ENCODE measurements around the gene MAML3.

MAML3 gene

DNA sequence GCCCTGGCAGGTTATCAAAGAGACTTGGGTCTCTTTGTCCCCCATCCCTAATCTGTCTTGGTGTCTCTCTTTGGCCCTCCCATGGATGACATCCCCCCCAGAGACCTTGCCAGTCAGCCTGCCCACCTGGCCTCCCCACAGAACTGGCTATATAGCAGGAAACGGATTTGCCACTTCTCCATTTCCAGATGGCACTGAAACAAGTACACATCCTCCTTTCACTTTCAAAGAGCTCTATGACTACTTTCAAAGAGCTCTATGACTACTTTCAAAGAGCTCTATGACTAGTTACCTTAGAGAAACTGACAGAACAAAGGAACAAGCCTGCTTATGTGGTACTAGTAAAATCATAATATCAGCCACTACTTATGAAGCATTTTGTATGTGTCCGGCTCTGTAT, 175.3 kb downstream of the MAML3 start:
- no peak for TF ChIP-seq TEAD4 (IDR thresholded peaks at IDR 0.05)
- TF ChIP-seq EGR1 (IDR thresholded peaks at IDR 0.05), result no peak
- no peak for TF ChIP-seq CREB1 (IDR thresholded peaks at IDR 0.05; ENCODE audit: low read depth)
- no peak for TF ChIP-seq RAD21 (IDR thresholded peaks at IDR 0.05; ENCODE audit: low read depth)
- TF ChIP-seq, protein P1, sequence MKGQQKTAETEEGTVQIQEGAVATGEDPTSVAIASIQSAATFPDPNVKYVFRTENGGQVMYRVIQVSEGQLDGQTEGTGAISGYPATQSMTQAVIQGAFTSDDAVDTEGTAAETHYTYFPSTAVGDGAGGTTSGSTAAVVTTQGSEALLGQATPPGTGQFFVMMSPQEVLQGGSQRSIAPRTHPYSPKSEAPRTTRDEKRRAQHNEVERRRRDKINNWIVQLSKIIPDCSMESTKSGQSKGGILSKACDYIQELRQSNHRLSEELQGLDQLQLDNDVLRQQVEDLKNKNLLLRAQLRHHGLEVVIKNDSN (IDR thresholded peaks at IDR 0.05), result no peak
- no peak for TF ChIP-seq YY1 (IDR thresholded peaks at IDR 0.05; ENCODE audit: low read depth)
- TF ChIP-seq, protein P2, sequence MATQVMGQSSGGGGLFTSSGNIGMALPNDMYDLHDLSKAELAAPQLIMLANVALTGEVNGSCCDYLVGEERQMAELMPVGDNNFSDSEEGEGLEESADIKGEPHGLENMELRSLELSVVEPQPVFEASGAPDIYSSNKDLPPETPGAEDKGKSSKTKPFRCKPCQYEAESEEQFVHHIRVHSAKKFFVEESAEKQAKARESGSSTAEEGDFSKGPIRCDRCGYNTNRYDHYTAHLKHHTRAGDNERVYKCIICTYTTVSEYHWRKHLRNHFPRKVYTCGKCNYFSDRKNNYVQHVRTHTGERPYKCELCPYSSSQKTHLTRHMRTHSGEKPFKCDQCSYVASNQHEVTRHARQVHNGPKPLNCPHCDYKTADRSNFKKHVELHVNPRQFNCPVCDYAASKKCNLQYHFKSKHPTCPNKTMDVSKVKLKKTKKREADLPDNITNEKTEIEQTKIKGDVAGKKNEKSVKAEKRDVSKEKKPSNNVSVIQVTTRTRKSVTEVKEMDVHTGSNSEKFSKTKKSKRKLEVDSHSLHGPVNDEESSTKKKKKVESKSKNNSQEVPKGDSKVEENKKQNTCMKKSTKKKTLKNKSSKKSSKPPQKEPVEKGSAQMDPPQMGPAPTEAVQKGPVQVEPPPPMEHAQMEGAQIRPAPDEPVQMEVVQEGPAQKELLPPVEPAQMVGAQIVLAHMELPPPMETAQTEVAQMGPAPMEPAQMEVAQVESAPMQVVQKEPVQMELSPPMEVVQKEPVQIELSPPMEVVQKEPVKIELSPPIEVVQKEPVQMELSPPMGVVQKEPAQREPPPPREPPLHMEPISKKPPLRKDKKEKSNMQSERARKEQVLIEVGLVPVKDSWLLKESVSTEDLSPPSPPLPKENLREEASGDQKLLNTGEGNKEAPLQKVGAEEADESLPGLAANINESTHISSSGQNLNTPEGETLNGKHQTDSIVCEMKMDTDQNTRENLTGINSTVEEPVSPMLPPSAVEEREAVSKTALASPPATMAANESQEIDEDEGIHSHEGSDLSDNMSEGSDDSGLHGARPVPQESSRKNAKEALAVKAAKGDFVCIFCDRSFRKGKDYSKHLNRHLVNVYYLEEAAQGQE (IDR thresholded peaks at IDR 0.05; ENCODE audit: low read depth), result no peak
- TF ChIP-seq CEBPB (IDR thresholded peaks at IDR 0.05), result no peak
- TF ChIP-seq EP300 (IDR thresholded peaks at IDR 0.05; ENCODE audit: borderline replicate concordance), result no peak
- TF ChIP-seq TCF12 (IDR thresholded peaks at IDR 0.05; ENCODE audit: low read depth), result no peak
- TF ChIP-seq FOXM1 (IDR thresholded peaks at IDR 0.05; ENCODE audit: borderline replicate concordance, low read depth), result no peak
- TF ChIP-seq, protein P3, sequence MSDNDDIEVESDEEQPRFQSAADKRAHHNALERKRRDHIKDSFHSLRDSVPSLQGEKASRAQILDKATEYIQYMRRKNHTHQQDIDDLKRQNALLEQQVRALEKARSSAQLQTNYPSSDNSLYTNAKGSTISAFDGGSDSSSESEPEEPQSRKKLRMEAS (IDR thresholded peaks at IDR 0.05), result no peak
- TF ChIP-seq NFIC (IDR thresholded peaks at IDR 0.05), result no peak
- no peak for TF ChIP-seq ZBTB7A (IDR thresholded peaks at IDR 0.05; ENCODE audit: low read depth)
- no peak for TF ChIP-seq TAF1 (IDR thresholded peaks at IDR 0.05; ENCODE audit: low read depth)

DNA sequence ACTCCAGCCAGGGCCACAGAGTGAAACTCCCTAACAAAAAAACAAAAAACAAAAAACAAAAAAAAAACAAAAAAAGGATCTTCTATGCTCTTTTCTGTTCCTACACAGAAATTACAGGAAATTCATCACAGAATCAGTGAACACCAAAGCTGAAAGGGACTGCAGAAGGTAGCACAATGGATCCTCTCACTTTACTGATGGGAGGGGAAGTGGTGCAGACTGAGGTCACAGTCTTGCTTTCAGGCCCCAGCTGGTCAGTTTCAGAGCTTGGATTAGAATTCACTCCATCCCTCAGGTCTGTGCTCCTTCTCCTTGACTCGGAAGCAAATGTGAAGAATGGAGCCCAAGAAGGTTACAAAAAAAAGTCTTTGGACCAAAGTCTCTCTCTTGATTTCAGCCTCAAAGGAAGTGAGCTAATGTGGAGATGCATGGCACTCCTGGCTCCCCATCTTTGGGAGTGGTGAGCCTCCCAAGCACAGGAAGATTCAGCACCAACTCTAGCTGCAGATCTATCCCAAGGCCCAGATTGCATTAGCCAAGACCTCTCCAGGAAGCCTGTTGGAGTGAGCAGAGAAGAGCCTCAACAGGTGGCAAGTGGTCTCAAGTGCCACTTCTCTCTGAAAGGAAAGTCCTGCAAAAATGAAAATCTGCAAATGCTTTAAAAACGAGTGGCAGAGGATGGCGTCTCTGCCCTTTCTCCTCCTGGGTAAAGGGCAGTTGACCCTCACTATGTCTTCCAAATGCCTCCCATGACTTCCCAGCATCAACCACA, 176.0 kb downstream of the MAML3 start:
- no peak for TF ChIP-seq FOXM1 (IDR thresholded peaks at IDR 0.05; ENCODE audit: borderline replicate concordance, low read depth)

DNA sequence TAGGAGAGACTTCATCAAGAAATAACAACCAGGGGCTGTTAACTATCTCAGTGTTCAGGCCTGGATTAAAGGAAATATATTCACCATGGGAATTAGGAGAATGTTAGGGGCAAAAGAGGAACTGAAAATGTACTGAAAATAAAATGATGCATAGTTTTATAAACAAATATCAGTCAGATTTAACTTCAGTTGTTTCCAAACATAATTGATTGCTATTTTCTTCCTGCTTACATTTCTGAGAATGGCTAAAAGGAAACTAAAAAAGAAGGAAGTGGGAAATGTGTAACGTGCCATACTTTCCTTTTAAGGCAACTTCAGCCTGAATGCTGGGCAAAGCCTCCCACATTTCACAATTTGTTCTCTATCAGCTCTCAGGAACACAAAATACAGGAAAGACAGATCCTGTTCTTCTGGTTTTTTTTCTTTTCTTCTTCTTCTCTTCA, 178.1 kb downstream of the MAML3 start:
- TF ChIP-seq FOXM1 (IDR thresholded peaks at IDR 0.05; ENCODE audit: borderline replicate concordance, low read depth) (no peak), CEBPB (IDR thresholded peaks at IDR 0.05) (0 out of 2 replicates have a peak, but pooled peaks have one; percentile 27)

DNA sequence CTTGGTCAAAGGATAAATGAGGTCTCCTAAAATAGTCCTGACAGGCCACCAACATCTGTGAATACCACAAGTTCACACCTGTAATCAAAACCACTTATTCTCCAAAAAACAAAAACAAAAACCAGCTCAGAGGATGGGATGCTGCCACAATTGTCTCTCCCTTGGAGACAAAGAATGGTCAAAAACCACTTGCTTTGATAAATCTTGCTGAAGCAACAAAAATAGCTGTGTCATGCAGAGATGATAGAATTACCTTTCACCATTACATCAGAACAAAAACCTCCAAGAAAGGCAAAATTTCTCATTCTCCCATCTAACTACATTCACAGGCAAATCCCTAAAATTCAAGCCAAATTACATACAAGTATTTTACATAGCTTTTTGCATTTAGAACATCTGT, 180.4 kb downstream of the MAML3 start:
- no peak for TF ChIP-seq EGR1 (IDR thresholded peaks at IDR 0.05)

DNA sequence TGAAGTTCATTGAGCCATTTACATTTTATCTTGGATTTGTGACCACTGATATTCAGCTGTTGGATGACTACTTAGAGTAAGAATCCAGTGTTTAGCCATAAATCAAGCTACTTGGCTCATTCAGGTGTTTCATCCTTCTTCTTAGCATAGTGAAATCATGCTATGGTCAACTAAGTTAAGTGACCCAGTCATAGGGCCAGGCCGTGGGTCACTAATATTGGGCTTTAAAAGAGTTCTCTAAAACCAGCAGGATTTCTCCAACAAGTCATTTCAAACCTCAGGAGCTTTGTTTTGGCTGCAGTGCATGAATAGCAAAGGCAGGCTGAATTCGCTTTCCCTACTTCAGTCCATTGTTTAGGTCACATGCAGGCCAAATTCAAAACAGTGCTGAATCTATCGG, 181.0 kb downstream of the MAML3 start:
- peak; percentile 55; the same call in 1 of the 2 replicates for TF ChIP-seq TEAD4 (IDR thresholded peaks at IDR 0.05)
- peak; percentile 40; the same call in 1 of the 2 replicates for TF ChIP-seq NFIC (IDR thresholded peaks at IDR 0.05)
- TF ChIP-seq RAD21 (IDR thresholded peaks at IDR 0.05; ENCODE audit: low read depth), result 0 out of 2 replicates have a peak, but pooled peaks have one; percentile 1
- TF ChIP-seq, protein P3 (IDR thresholded peaks at IDR 0.05), result no peak
- TF ChIP-seq EGR1 (IDR thresholded peaks at IDR 0.05), result no peak
- TF ChIP-seq YY1 (IDR thresholded peaks at IDR 0.05; ENCODE audit: low read depth), result no peak

DNA sequence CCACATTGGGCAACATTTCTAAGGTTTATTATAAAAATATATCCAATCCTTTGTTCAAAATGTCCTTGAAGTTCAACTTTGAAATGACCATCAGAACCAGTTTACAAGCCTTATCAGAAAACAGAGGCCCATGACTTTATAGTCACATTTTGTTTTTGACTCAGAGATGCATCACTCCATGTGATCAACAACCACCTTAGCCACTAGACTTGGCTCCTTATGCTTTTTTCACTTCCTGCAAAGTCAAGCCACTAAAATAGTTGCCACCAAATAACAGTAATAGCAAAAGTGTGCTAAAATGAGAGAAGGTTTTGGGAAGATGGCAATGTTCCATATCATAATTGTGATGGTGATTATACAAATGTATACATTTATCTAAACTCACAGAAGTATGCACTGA, 181.7 kb downstream of the MAML3 start:
- TF ChIP-seq EP300 (IDR thresholded peaks at IDR 0.05; ENCODE audit: borderline replicate concordance) (no peak), TEAD4 (IDR thresholded peaks at IDR 0.05) (no peak), NFIC (IDR thresholded peaks at IDR 0.05) (no peak), RAD21 (IDR thresholded peaks at IDR 0.05; ENCODE audit: low read depth) (no peak), FOXM1 (IDR thresholded peaks at IDR 0.05; ENCODE audit: borderline replicate concordance, low read depth) (no peak), TCF12 (IDR thresholded peaks at IDR 0.05; ENCODE audit: low read depth) (no peak), EGR1 (IDR thresholded peaks at IDR 0.05) (no peak), YY1 (IDR thresholded peaks at IDR 0.05; ENCODE audit: low read depth) (no peak), TAF1 (IDR thresholded peaks at IDR 0.05; ENCODE audit: low read depth) (no peak), ZBTB7A (IDR thresholded peaks at IDR 0.05; ENCODE audit: low read depth) (no peak), CEBPB (IDR thresholded peaks at IDR 0.05) (no peak), CREB1 (IDR thresholded peaks at IDR 0.05; ENCODE audit: low read depth) (no peak)
- TF ChIP-seq, protein P1 (IDR thresholded peaks at IDR 0.05), result no peak
- TF ChIP-seq, protein P3 (IDR thresholded peaks at IDR 0.05), result no peak
- TF ChIP-seq, protein P2 (IDR thresholded peaks at IDR 0.05; ENCODE audit: low read depth), result no peak

All from Ishikawa (cell line).